Peyer's patch (tissue), 4 donors: ENCODE results near the gene DCP1A.

ENCODE experiments used
- POLR2A ChIP-seq, 2 donors: fragments of 450-650 bp; IDR thresholded peaks; one replicate each; pipeline ENCODE4 v1.5.1; 2017; ENCODE audit warnings: antibody characterized with exemption in 2 of 2, mild to moderate bottlenecking in 2 of 2, moderate library complexity in 2 of 2
- TF ChIP-seq, protein P1 (sequence below), 6 experiments: fragments of 450-650 bp in 4 of 6; fragments of 200-600 bp in 2 of 6; sonication (generic) in 1 of 6; IDR thresholded peaks; one replicate each; pipeline ENCODE4 v1.5.1; 2017 to 2019; ENCODE audit warnings: antibody characterized with exemption in 6 of 6, mild to moderate bottlenecking in 3 of 6, moderate library complexity in 1 of 6

DNA sequence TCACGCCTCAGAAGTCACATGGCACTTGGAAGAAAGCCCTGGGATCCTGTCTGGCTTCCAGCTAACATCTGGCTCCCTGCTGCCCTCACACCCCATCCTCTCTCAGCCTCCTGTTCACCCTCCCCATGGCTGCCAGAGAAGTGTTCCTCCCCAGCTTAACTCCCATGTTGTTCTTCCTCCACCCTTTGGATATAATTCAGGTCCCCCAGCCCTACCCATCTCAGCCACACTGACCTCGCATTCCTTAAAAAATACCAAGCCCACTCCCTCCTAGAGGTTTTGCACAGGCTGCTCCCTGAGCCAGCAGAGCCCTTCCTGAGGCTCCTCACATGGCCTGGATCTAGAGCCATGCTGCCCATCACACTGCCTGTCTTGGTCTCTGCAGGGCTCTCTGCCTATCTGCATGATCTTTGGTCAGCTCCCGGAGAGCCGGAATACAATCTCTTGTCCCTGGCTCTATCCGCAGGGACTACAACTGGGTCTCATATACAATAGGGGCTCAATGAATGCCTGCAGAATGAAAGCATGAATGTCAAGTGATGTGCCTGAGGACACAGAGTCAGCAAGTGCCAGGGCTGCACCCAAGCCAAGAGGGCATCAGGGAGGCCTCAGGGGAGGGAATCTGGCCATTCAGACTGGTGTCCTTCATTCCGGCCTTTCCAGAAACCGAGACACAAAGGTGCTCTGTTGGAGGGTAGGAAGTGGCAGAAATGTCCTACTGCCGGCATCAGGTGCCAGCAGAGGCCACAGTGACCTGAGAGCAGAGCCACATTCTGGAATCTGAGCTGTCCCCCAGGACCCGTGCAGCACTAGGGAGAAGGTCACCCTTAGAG is 87.7 kb downstream of the DCP1A start:
- TF ChIP-seq, protein P1, sequence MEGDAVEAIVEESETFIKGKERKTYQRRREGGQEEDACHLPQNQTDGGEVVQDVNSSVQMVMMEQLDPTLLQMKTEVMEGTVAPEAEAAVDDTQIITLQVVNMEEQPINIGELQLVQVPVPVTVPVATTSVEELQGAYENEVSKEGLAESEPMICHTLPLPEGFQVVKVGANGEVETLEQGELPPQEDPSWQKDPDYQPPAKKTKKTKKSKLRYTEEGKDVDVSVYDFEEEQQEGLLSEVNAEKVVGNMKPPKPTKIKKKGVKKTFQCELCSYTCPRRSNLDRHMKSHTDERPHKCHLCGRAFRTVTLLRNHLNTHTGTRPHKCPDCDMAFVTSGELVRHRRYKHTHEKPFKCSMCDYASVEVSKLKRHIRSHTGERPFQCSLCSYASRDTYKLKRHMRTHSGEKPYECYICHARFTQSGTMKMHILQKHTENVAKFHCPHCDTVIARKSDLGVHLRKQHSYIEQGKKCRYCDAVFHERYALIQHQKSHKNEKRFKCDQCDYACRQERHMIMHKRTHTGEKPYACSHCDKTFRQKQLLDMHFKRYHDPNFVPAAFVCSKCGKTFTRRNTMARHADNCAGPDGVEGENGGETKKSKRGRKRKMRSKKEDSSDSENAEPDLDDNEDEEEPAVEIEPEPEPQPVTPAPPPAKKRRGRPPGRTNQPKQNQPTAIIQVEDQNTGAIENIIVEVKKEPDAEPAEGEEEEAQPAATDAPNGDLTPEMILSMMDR (IDR thresholded peaks at IDR 0.05), result no peak
- TF ChIP-seq POLR2A (IDR thresholded peaks at IDR 0.05), result no peak
